GM12878 (cell line): ENCODE data around the gene FAM170B. TPM values are rescaled to one million over a fixed set of nuclear protein-coding genes. Genes with fewer than 3 reads are reported as not detected.

Experiments
- ATAC-seq: fragments of 200-7000 bp; cut with Tn5 transposase; 3 replicates; pipeline ENCODE4 v1.9.1; 2020; ENCODE audit warnings: mild to moderate bottlenecking, moderate library complexity
- BruUV-seq: library from RNA; stranded (reverse); fragments of 400-500 nt; replicated peaks from 2 replicates; lab custom pipeline; 2021; lab: Mats Ljungman, UMichigan
- CTCF ChIA-PET: fragments of 300-600 bp; sonication (Branson Sonifier 250); formaldehyde crosslinking; extraction: SDS; loops from one replicate; lab custom pipeline; 2021; ENCODE audit warnings: inconsistent platforms; lab: Yijun Ruan, JAX
- POLR2A ChIA-PET: fragments of 350-600 bp; formaldehyde crosslinking; extraction: SDS; loops from one replicate; lab custom pipeline; 2021; ENCODE audit warnings: inconsistent platforms; lab: Charles Lee
- RAD21 ChIA-PET: fragments of 300-600 bp; sonication (Branson Sonifier 250); formaldehyde crosslinking; loops from one replicate; lab custom pipeline; 2023; ENCODE audit warnings: antibody characterized with exemption; ENCODE audit not compliant: unreplicated experiment; lab: Charles Lee
- SMC1A ChIA-PET: fragments of 300-600 bp; sonication (Branson Sonifier 250); formaldehyde crosslinking; loops from one replicate; lab custom pipeline; 2023; ENCODE audit not compliant: unreplicated experiment, uncharacterized antibody; lab: Charles Lee
- DNase-seq: peaks from one replicate; pipeline ENCODE4 v3.0.0-alpha.2; 2011; ENCODE audit warnings: low read depth, low spot score
- FAIRE-seq: peaks from 3 replicates; lab custom pipeline; 2011; peaks lifted over from hg19 to GRCh38; lab: Jason Lieb, UNC
- H2AFZ ChIP-seq: 2 replicates; pipeline ENCODE4 v1.6.0; 2011; ENCODE audit warnings: low read depth, low read length, control low read depth; ENCODE audit not compliant: control insufficient read depth
- H3K27ac ChIP-seq: 2 replicates; pipeline ENCODE4 v1.5.1; 2011; ENCODE audit warnings: control low read depth; ENCODE audit not compliant: control insufficient read depth, insufficient read depth
- H3K27me3 ChIP-seq, 2 experiments: replicated peaks in 1 of 2; 2 replicates each; pipeline versions ENCODE4 v1.6.0 to v1.6.1; 2011; ENCODE audit warnings: low read length in 1 of 2; ENCODE audit not compliant: control insufficient read depth in 2 of 2, insufficient read depth in 2 of 2
- H3K36me3 ChIP-seq, 2 experiments: 2 replicates each; pipeline ENCODE4 v1.5.1; 2011; ENCODE audit warnings: low read length in 1 of 2; ENCODE audit not compliant: control insufficient read depth in 2 of 2, insufficient read depth in 2 of 2
- H3K4me1 ChIP-seq: 2 replicates; pipeline ENCODE4 v1.6.1; 2011; ENCODE audit warnings: mild to moderate bottlenecking, low read length, moderate library complexity, mixed read lengths; ENCODE audit not compliant: control insufficient read depth, insufficient read depth
- H3K4me2 ChIP-seq: 2 replicates; pipeline ENCODE4 v1.6.0; 2011; ENCODE audit warnings: control low read depth; ENCODE audit not compliant: control insufficient read depth, insufficient read depth
- H3K4me3 ChIP-seq: fragments of 200-600 bp; sonication (generic); 2 replicates; pipeline ENCODE4 v1.5.1; 2016
- H3K79me2 ChIP-seq: 2 replicates; pipeline ENCODE4 v1.6.0; 2011; ENCODE audit warnings: low read length; ENCODE audit not compliant: control insufficient read depth, insufficient read depth
- H3K9ac ChIP-seq: 2 replicates; pipeline ENCODE4 v1.8.0; 2011; ENCODE audit warnings: low read length, control low read depth, mixed read lengths; ENCODE audit not compliant: control insufficient read depth, insufficient read depth
- H3K9me3 ChIP-seq: replicated peaks from 3 replicates; pipeline ENCODE4 v1.5.1; 2011; ENCODE audit warnings: mild to moderate bottlenecking, low read length; ENCODE audit not compliant: control insufficient read depth, insufficient read depth
- H4K20me1 ChIP-seq: 2 replicates; pipeline ENCODE4 v1.6.0; 2011; ENCODE audit not compliant: control insufficient read depth, insufficient read depth
- CREM ChIP-seq: IDR thresholded peaks from 2 replicates; pipeline ENCODE4 v1.6.1; 2014; ENCODE audit warnings: antibody characterized with exemption, low read depth
- EGR1 ChIP-seq, 2 experiments: IDR thresholded peaks; 1 replicate in 1 of 2; 2 replicates in 1 of 2; pipeline ENCODE4 v1.6.1; 2011 to 2012; ENCODE audit warnings: low read depth in 2 of 2, low read length in 2 of 2, borderline replicate concordance in 1 of 2, mild to moderate bottlenecking in 1 of 2, moderate library complexity in 1 of 2
- KAT2A ChIP-seq: conservative IDR thresholded peaks from 2 replicates; pipeline ENCODE4 v1.6.1; 2011; ENCODE audit warnings: low read depth, low read length; ENCODE audit not compliant: control insufficient read depth
- MTA2 ChIP-seq: fragments of 450-650 bp; IDR thresholded peaks from 2 replicates; pipeline ENCODE4 v1.6.1; 2016; ENCODE audit warnings: low read depth, mild to moderate bottlenecking, moderate library complexity
- MTA3 ChIP-seq: IDR thresholded peaks from 2 replicates; pipeline ENCODE4 v1.6.1; 2012; ENCODE audit warnings: low read length, inconsistent platforms, borderline replicate concordance
- MYB ChIP-seq: fragments of 150-350 bp; IDR thresholded peaks from 2 replicates; pipeline ENCODE4 v1.6.1; 2014; ENCODE audit warnings: mild to moderate bottlenecking, low read depth, low read length, borderline replicate concordance
- SIN3A ChIP-seq: IDR thresholded peaks from 2 replicates; pipeline ENCODE4 v1.6.1; 2012; ENCODE audit warnings: low read depth, low read length, improper control_type of control experiment
- WRNIP1 ChIP-seq: IDR thresholded peaks from 2 replicates; pipeline ENCODE4 v1.6.1; 2011; ENCODE audit warnings: low read depth, low read length, improper control_type of control experiment, borderline replicate concordance
- WGBS: methylation state at CpG from one replicate; pipeline ENCODE4 v1.1.6; 2016; ENCODE audit warnings: low lambda C conversion rate; ENCODE audit not compliant: insufficient replicate concordance, insufficient coverage; ENCODE audit errors: missing lambda C conversion rate; 5-methylcytosine and 5-hydroxymethylcytosine counted together
- in situ Hi-C: fragments of 300-500 bp; cut with MboI; formaldehyde crosslinking; loops from 9 replicates; pipeline ENCODE4 v1.14.3; 2018; ENCODE audit warnings: mixed read lengths
- intact Hi-C: fragments of 100-400 bp; cut with micrococcal nuclease; formaldehyde crosslinking; loops from one replicate; pipeline ENCODE4 v1.14.2; 2022; ENCODE audit not compliant: unreplicated experiment
- polyA plus RNA-seq, 11 experiments: library from polyadenylated mRNA; depleted of rRNA in 4 of 11; unstranded in 6 of 11; stranded (reverse) in 5 of 11; fragments of >200 nt; fragmentation: Nextera tagmentation in 4 of 11; fragmentation: Illumina TruSeq in 1 of 11; extraction: Ambion mirVana in 4 of 11; extraction: Trizol in 1 of 11; gene quantifications; 1 replicate in 1 of 11; 2 replicates in 10 of 11; pipeline versions ENCODE4 v1.2.1 to v1.2.3, GENCODE V29; 2011 to 2016; ENCODE audit warnings: inconsistent platforms in 2 of 11, missing spikeins in 2 of 11, low read depth in 1 of 11
- total RNA-seq, 4 experiments: library from RNA; depleted of rRNA in 3 of 4; stranded (reverse); fragments of >200 nt in 3 of 4; fragmentation: Illumina TruSeq in 1 of 4; extraction: Trizol in 1 of 4; gene quantifications; 2 replicates each; pipeline versions ENCODE4 v1.2.1 to v1.2.3, GENCODE V29; 2013 to 2021
- TF ChIP-seq, protein P1 (sequence below): IDR thresholded peaks from 2 replicates; pipeline ENCODE4 v1.6.1; 2012; ENCODE audit warnings: low read depth, low read length, improper control_type of control experiment
- TF ChIP-seq, protein P2 (sequence below): fragments of 450-650 bp; IDR thresholded peaks from 2 replicates; pipeline ENCODE4 v1.6.1; 2014; ENCODE audit warnings: mild to moderate bottlenecking
- TF ChIP-seq, protein P3 (sequence below): IDR thresholded peaks from 2 replicates; pipeline ENCODE4 v1.6.1; 2011; ENCODE audit warnings: borderline replicate concordance, low read depth, mild to moderate bottlenecking, moderate library complexity, mixed read lengths, low read length; ENCODE audit not compliant: insufficient read depth; ENCODE audit errors: extremely low read length
- TF ChIP-seq, protein P4 (sequence below): fragments of 450-650 bp; IDR thresholded peaks from 2 replicates; pipeline ENCODE4 v1.6.1; 2016; ENCODE audit warnings: mild to moderate bottlenecking, moderate library complexity, borderline replicate concordance
- TF ChIP-seq, protein P5 (sequence below): IDR thresholded peaks from 2 replicates; pipeline ENCODE4 v1.6.1; 2012; ENCODE audit warnings: low read length, inconsistent platforms

FAM170B gene
- total and polyA plus RNA-seq, 10 of the 15 experiments (the other 5 are each of a cell fraction or from before 2014, with no cell fraction given) = not detected

DNA sequence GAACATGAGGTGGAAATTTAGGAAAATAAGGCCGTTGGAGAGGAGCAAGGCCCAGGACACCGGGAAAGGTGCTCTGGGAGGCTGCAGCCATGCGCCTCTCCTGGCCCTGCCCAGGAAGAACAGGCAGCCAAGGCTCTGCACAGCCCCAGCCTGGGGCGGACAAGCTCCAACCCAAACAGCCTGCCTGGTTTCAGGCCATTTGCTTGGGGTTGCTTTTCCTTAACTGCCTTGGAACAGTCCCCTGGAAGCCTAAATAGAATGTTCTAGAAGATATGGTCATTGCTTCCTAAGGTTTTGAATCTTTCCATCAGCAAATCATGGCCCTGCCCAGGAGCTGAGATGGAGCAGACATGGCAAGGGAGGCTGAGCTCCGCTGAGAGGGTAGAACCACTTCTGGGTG lies 29.5 kb downstream of the FAM170B start (continued):
- TF ChIP-seq EGR1 (IDR thresholded peaks at IDR 0.05; ENCODE audit: borderline replicate concordance in 1 of 2, low read depth in 2 of 2, low read length in 2 of 2) (no peak), KAT2A (no peak)
- TF ChIP-seq, protein P1, sequence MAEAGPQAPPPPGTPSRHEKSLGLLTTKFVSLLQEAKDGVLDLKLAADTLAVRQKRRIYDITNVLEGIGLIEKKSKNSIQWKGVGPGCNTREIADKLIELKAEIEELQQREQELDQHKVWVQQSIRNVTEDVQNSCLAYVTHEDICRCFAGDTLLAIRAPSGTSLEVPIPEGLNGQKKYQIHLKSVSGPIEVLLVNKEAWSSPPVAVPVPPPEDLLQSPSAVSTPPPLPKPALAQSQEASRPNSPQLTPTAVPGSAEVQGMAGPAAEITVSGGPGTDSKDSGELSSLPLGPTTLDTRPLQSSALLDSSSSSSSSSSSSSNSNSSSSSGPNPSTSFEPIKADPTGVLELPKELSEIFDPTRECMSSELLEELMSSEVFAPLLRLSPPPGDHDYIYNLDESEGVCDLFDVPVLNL = no peak
- TF ChIP-seq, protein P2, sequence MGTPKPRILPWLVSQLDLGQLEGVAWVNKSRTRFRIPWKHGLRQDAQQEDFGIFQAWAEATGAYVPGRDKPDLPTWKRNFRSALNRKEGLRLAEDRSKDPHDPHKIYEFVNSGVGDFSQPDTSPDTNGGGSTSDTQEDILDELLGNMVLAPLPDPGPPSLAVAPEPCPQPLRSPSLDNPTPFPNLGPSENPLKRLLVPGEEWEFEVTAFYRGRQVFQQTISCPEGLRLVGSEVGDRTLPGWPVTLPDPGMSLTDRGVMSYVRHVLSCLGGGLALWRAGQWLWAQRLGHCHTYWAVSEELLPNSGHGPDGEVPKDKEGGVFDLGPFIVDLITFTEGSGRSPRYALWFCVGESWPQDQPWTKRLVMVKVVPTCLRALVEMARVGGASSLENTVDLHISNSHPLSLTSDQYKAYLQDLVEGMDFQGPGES = no peak
- TF ChIP-seq, protein P3, sequence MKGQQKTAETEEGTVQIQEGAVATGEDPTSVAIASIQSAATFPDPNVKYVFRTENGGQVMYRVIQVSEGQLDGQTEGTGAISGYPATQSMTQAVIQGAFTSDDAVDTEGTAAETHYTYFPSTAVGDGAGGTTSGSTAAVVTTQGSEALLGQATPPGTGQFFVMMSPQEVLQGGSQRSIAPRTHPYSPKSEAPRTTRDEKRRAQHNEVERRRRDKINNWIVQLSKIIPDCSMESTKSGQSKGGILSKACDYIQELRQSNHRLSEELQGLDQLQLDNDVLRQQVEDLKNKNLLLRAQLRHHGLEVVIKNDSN = no peak

DNA sequence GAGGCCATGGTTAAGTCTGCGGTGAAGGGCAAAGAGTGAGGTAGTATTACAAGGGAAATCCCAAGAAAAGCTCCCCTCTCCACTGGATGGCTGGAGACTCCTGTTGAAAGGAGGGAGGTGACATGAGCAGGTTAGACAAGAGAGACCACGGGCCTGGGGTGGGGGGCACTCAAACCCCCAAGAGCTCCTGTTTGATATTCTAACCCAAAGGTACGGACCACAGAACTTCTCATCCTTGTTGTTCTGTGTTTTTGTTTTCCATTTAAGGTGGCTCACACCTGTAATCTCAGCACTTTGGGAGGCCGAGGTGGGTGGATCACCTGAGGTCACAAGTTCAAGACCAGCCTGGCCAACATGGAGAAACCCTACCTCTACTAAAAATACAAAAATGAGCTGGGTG lies 30.1 kb downstream of the FAM170B start:
- Histone ChIP-seq H3K9me3 (no peaks in the 10 kb centered on the region), H3K4me1 (no peaks in the 10 kb centered on the region), H4K20me1 (no peaks in the 10 kb centered on the region), H3K36me3 (no peaks in the 10 kb centered on the region), H3K27me3 (no peaks in the 10 kb centered on the region), H3K79me2 (no peaks in the 10 kb centered on the region), H2AFZ (no peak overlapping the region)
- DNase-seq = no peak
- RAD21 ChIA-PET = interaction anchor here (1.2 kb wide), 1 partner anchor 51 kb away, joined by 3 read pairs; no protein-coding TSS in a partner anchor
- WGBS = 38% methylated on average over 4 of the region's 4 CpGs
- CTCF ChIA-PET = no interaction called here
- ATAC-seq = no peak
- intact Hi-C loops = no loop called here
- POLR2A ChIA-PET = no interaction called here
- no peak for FAIRE-seq
- TF ChIP-seq WRNIP1 (no peak), MTA2 (no peak), SIN3A (no peak), MTA3 (no peak), MYB (no peak), CREM (no peak)
- TF ChIP-seq, protein P4, sequence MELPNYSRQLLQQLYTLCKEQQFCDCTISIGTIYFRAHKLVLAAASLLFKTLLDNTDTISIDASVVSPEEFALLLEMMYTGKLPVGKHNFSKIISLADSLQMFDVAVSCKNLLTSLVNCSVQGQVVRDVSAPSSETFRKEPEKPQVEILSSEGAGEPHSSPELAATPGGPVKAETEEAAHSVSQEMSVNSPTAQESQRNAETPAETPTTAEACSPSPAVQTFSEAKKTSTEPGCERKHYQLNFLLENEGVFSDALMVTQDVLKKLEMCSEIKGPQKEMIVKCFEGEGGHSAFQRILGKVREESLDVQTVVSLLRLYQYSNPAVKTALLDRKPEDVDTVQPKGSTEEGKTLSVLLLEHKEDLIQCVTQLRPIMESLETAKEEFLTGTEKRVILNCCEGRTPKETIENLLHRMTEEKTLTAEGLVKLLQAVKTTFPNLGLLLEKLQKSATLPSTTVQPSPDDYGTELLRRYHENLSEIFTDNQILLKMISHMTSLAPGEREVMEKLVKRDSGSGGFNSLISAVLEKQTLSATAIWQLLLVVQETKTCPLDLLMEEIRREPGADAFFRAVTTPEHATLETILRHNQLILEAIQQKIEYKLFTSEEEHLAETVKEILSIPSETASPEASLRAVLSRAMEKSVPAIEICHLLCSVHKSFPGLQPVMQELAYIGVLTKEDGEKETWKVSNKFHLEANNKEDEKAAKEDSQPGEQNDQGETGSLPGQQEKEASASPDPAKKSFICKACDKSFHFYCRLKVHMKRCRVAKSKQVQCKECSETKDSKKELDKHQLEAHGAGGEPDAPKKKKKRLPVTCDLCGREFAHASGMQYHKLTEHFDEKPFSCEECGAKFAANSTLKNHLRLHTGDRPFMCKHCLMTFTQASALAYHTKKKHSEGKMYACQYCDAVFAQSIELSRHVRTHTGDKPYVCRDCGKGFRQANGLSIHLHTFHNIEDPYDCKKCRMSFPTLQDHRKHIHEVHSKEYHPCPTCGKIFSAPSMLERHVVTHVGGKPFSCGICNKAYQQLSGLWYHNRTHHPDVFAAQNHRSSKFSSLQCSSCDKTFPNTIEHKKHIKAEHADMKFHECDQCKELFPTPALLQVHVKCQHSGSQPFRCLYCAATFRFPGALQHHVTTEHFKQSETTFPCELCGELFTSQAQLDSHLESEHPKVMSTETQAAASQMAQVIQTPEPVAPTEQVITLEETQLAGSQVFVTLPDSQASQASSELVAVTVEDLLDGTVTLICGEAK = no peak
- TF ChIP-seq, protein P5, sequence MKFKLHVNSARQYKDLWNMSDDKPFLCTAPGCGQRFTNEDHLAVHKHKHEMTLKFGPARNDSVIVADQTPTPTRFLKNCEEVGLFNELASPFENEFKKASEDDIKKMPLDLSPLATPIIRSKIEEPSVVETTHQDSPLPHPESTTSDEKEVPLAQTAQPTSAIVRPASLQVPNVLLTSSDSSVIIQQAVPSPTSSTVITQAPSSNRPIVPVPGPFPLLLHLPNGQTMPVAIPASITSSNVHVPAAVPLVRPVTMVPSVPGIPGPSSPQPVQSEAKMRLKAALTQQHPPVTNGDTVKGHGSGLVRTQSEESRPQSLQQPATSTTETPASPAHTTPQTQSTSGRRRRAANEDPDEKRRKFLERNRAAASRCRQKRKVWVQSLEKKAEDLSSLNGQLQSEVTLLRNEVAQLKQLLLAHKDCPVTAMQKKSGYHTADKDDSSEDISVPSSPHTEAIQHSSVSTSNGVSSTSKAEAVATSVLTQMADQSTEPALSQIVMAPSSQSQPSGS = no peak
- TF ChIP-seq, all 136 proteins: peak for 0
- Histone ChIP-seq H3K9ac (no peak overlapping the region), H3K4me2 (no peak overlapping the region), H3K27ac (no peak overlapping the region), H3K4me3 (no peak overlapping the region)
- no TSS peak for BruUV-seq
- SMC1A ChIA-PET = no interaction called here
- in situ Hi-C loops = no loop called here
